Endothelial cell of umbilical vein (primary cell): ENCODE measurements around the gene MUTYH. TPM values are rescaled to one million over a fixed set of nuclear protein-coding genes. Genes with fewer than 3 reads are reported as not detected.

ENCODE experiments used
- BruUV-seq: library from RNA; stranded (reverse); fragments of 400-500 nt; replicated peaks from 2 replicates; lab custom pipeline; 2021; lab: Mats Ljungman, UMichigan
- CTCF ChIA-PET: fragments of 300-600, 350-600 bp; sonication (Branson Sonifier 250); formaldehyde crosslinking; loops from one replicate; lab custom pipeline; 2021; ENCODE audit warnings: antibody characterized with exemption, inconsistent platforms; lab: Charles Lee
- POLR2A ChIA-PET: fragments of 300-600, 350-600 bp; sonication (Branson Sonifier 250); formaldehyde crosslinking; loops from one replicate; lab custom pipeline; 2021; ENCODE audit warnings: antibody characterized with exemption, inconsistent platforms; lab: Charles Lee
- DNase-seq: peaks from one replicate; pipeline ENCODE4 v3.0.0-alpha.2; 2011; ENCODE audit warnings: low read depth, low spot score
- FAIRE-seq: peaks from 2 replicates; lab custom pipeline; 2011; peaks lifted over from hg19 to GRCh38; lab: Jason Lieb, UNC
- H2AFZ ChIP-seq: 2 replicates; pipeline ENCODE4 v1.6.0; 2012; ENCODE audit warnings: low read depth, low read length, control low read depth, inconsistent platforms
- H3K27ac ChIP-seq: 2 replicates; pipeline ENCODE4 v1.5.1; 2011; ENCODE audit warnings: low read depth, mild to moderate bottlenecking, control low read depth, low read length, moderate library complexity; ENCODE audit not compliant: insufficient read depth
- H3K27me3 ChIP-seq, 2 experiments: 2 replicates each; pipeline versions ENCODE4 v1.6.0 to v1.6.1; 2011; ENCODE audit warnings: low read length in 2 of 2, mixed read lengths in 1 of 2; ENCODE audit not compliant: control insufficient read depth in 2 of 2, insufficient read depth in 2 of 2
- H3K36me3 ChIP-seq, 2 experiments: 2 replicates in 1 of 2; 3 replicates in 1 of 2; pipeline ENCODE4 v1.5.1; 2011; ENCODE audit warnings: low read length in 2 of 2, mild to moderate bottlenecking in 1 of 2, moderate library complexity in 1 of 2; ENCODE audit not compliant: control insufficient read depth in 2 of 2, insufficient read depth in 2 of 2; ENCODE audit errors: extremely low read depth in 1 of 2
- H3K4me1 ChIP-seq: 3 replicates; pipeline ENCODE4 v1.5.1; 2011; ENCODE audit warnings: mild to moderate bottlenecking, low read length; ENCODE audit not compliant: control insufficient read depth, insufficient read depth; ENCODE audit errors: extremely low read depth
- H3K4me2 ChIP-seq: 2 replicates; pipeline ENCODE4 v1.6.1; 2011; ENCODE audit warnings: low read length, control low read depth, mixed read lengths; ENCODE audit not compliant: insufficient read depth
- H3K4me3 ChIP-seq, 3 experiments: fragments of 200-600 bp in 1 of 3; sonication (generic), shearing (Covaris generic) in 1 of 3; replicated peaks in 1 of 3; 2 replicates each; pipeline ENCODE4 v1.5.1; 2011 to 2016; ENCODE audit warnings: control low read depth in 3 of 3, low read length in 3 of 3, mild to moderate bottlenecking in 2 of 3, inconsistent platforms in 1 of 3, low read depth in 1 of 3, moderate library complexity in 1 of 3; ENCODE audit not compliant: insufficient read depth in 1 of 3
- H3K79me2 ChIP-seq: 2 replicates; pipeline ENCODE4 v1.6.0; 2012; ENCODE audit warnings: low read length, inconsistent platforms; ENCODE audit not compliant: control insufficient read depth, insufficient read depth
- H3K9ac ChIP-seq: replicated peaks from 2 replicates; pipeline ENCODE3; 2011; ENCODE audit warnings: low read length, control low read depth; ENCODE audit not compliant: insufficient read depth; ENCODE audit errors: extremely low read depth
- H3K9me1 ChIP-seq: replicated peaks from 3 replicates; pipeline ENCODE4 v1.6.0; 2011; ENCODE audit warnings: mild to moderate bottlenecking, low read length; ENCODE audit not compliant: control insufficient read depth, insufficient read depth; ENCODE audit errors: extremely low read depth
- H3K9me3 ChIP-seq: replicated peaks from 2 replicates; pipeline ENCODE4 v1.5.1; 2012; ENCODE audit warnings: low read length, inconsistent platforms; ENCODE audit not compliant: control insufficient read depth, insufficient read depth
- H4K20me1 ChIP-seq: replicated peaks from 2 replicates; pipeline ENCODE3; 2011; ENCODE audit warnings: mild to moderate bottlenecking, low read length; ENCODE audit not compliant: control insufficient read depth, insufficient read depth; ENCODE audit errors: extremely low read depth
- EZH2 ChIP-seq: IDR thresholded peaks from 2 replicates; pipeline ENCODE4 v1.6.1; 2012; ENCODE audit warnings: borderline replicate concordance, low read depth, mild to moderate bottlenecking, moderate library complexity, low read length, inconsistent platforms; ENCODE audit not compliant: severe bottlenecking
- FOS ChIP-seq: IDR thresholded peaks from 2 replicates; pipeline ENCODE4 v1.6.1; 2011; ENCODE audit warnings: mild to moderate bottlenecking, low read length, moderate library complexity, borderline replicate concordance; ENCODE audit not compliant: insufficient read depth
- GATA2 ChIP-seq: IDR thresholded peaks from 2 replicates; pipeline ENCODE4 v1.7.0; 2011; ENCODE audit warnings: low read depth, mild to moderate bottlenecking, moderate library complexity, mixed read lengths, low read length; ENCODE audit not compliant: insufficient read length, insufficient read depth
- JUN ChIP-seq: IDR thresholded peaks from 2 replicates; pipeline ENCODE4 v1.6.1; 2011; ENCODE audit warnings: borderline replicate concordance, low read depth; ENCODE audit not compliant: insufficient read length, insufficient read depth
- MYC ChIP-seq: IDR thresholded peaks from one replicate; pipeline ENCODE4 v1.6.1; 2011; ENCODE audit warnings: mild to moderate bottlenecking, low read depth, low read length
- POLR2A ChIP-seq: IDR thresholded peaks from 2 replicates; pipeline ENCODE4 v1.6.1; 2012; ENCODE audit warnings: low read depth, mild to moderate bottlenecking, control low read depth, low read length
- POLR2AphosphoS5 ChIP-seq: IDR thresholded peaks from 2 replicates; pipeline ENCODE4 v1.6.1; 2012; ENCODE audit warnings: low read depth, mild to moderate bottlenecking, control low read depth, low read length, moderate library complexity; ENCODE audit not compliant: insufficient read depth
- dilution Hi-C: fragments of 300-500 bp; cut with MboI; formaldehyde crosslinking; loops from one replicate; pipeline ENCODE4 v1.15.0; 2019; ENCODE audit warnings: low sequenced_read_pairs; ENCODE audit not compliant: extremely low pct_ligation_motif_present
- intact Hi-C: fragments of 100-400 bp; cut with micrococcal nuclease; formaldehyde crosslinking; loops from one replicate; pipeline ENCODE4 v1.10.0; 2022
- polyA plus RNA-seq, 4 experiments: library from polyadenylated mRNA; depleted of rRNA in 3 of 4; stranded (reverse) in 3 of 4; unstranded in 1 of 4; fragments of >200 nt; gene quantifications; 2 replicates each; pipeline versions ENCODE4 v1.2.1 to v1.2.3, GENCODE V29; 2011 to 2012; ENCODE audit warnings: missing spikeins in 1 of 4
- total RNA-seq: library from RNA; stranded (reverse); gene quantifications from 2 replicates; pipeline ENCODE4 v1.2.3, GENCODE V29; 2021
- TF ChIP-seq, protein P1 (sequence below): IDR thresholded peaks from 2 replicates; pipeline ENCODE4 v1.6.1; 2011; ENCODE audit not compliant: insufficient read depth, insufficient read length
- TF ChIP-seq, protein P2 (sequence below), 2 donors: IDR thresholded peaks; 1 replicate in 1 of 2; 2 replicates in 1 of 2; pipeline ENCODE4 v1.5.1; 2011; ENCODE audit warnings: low read length in 2 of 2, mild to moderate bottlenecking in 2 of 2, moderate library complexity in 2 of 2, control low read depth in 1 of 2, inconsistent platforms in 1 of 2, low read depth in 1 of 2; ENCODE audit not compliant: insufficient read depth in 1 of 2; ENCODE audit errors: extremely low read depth in 1 of 2

MUTYH gene
- total and polyA plus RNA-seq, 2 donors (not counting 3 experiments of a cell fraction or from before 2014, with no cell fraction given), result 12.3 to 16.6 TPM

GRCh38 chr1:45346473-45346872 lies 6.2 kb upstream of the MUTYH start:
- dilution Hi-C loops (no loop called here), intact Hi-C loops (no loop called here)
- H3K4me3 ChIP-seq, result no peak overlapping the region
- H4K20me1 ChIP-seq, result no peaks in the 10 kb centered on the region
- POLR2A ChIA-PET, result interaction anchor here (1.1 to 1.5 kb wide), 3 partner anchors 43 to 175 kb away, joined by 3 read pairs; partner anchors contain the start of gene PRDX1
- no peak for DNase-seq
- H3K27ac ChIP-seq, result no peak overlapping the region
- TF ChIP-seq POLR2AphosphoS5, result peak; percentile 5
- TF ChIP-seq, protein P1, sequence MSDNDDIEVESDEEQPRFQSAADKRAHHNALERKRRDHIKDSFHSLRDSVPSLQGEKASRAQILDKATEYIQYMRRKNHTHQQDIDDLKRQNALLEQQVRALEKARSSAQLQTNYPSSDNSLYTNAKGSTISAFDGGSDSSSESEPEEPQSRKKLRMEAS, result no peak
- H3K36me3 ChIP-seq, result peaks cover 8 to 11% of the 10 kb centered on the region in 2 experiments
- no peaks in the 10 kb centered on the region for H3K9me3 ChIP-seq
- no peak overlapping the region for H2AFZ ChIP-seq
- H3K4me1 ChIP-seq, result peaks cover 10% of the 10 kb centered on the region
- H3K4me2 ChIP-seq, result no peak overlapping the region
- H3K27me3 ChIP-seq, result no peaks in the 10 kb centered on the region
- peaks cover 12% of the 10 kb centered on the region for H3K79me2 ChIP-seq
- no TSS peak for BruUV-seq
- no peak for FAIRE-seq
- CTCF ChIA-PET, result interaction anchor here (1.0 to 1.1 kb wide), 2 partner anchors 9 to 43 kb away, joined by 3 read pairs; no protein-coding TSS in a partner anchor
- H3K9ac ChIP-seq, result no peak overlapping the region
- no peaks in the 10 kb centered on the region for H3K9me1 ChIP-seq

GRCh38 chr1:45345014-45345413 lies 4.8 kb upstream of the MUTYH start:
- TF ChIP-seq, protein P2, sequence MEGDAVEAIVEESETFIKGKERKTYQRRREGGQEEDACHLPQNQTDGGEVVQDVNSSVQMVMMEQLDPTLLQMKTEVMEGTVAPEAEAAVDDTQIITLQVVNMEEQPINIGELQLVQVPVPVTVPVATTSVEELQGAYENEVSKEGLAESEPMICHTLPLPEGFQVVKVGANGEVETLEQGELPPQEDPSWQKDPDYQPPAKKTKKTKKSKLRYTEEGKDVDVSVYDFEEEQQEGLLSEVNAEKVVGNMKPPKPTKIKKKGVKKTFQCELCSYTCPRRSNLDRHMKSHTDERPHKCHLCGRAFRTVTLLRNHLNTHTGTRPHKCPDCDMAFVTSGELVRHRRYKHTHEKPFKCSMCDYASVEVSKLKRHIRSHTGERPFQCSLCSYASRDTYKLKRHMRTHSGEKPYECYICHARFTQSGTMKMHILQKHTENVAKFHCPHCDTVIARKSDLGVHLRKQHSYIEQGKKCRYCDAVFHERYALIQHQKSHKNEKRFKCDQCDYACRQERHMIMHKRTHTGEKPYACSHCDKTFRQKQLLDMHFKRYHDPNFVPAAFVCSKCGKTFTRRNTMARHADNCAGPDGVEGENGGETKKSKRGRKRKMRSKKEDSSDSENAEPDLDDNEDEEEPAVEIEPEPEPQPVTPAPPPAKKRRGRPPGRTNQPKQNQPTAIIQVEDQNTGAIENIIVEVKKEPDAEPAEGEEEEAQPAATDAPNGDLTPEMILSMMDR (IDR thresholded peaks at IDR 0.05; ENCODE audit: extremely low read depth in 1 of 2, insufficient read depth in 1 of 2, low read depth in 1 of 2, low read length in 2 of 2), result no peak
- TF ChIP-seq EZH2 (no peak), MYC (no peak), FOS (no peak), POLR2AphosphoS5 (no peak), GATA2 (no peak), POLR2A (no peak), JUN (no peak)
- TF ChIP-seq, protein P1, result no peak
- no peak overlapping the region for H2AFZ ChIP-seq
- no peak overlapping the region for H3K9ac ChIP-seq
- POLR2A ChIA-PET, result no interaction called here
- peaks cover 20% of the 10 kb centered on the region for H3K4me1 ChIP-seq
- CTCF ChIA-PET, result interaction anchor here (1.1 to 1.9 kb wide), 3 partner anchors 15 to 330 kb away, joined by 3 to 5 read pairs (median 5); no protein-coding TSS in a partner anchor
- intact Hi-C loops (no loop called here), dilution Hi-C loops (no loop called here)
- BruUV-seq, result no TSS peak
- H3K27me3 ChIP-seq, result no peaks in the 10 kb centered on the region
- no peaks in the 10 kb centered on the region for H4K20me1 ChIP-seq
- no peaks in the 10 kb centered on the region for H3K9me1 ChIP-seq
- H3K4me2 ChIP-seq, result no peak overlapping the region
- H3K4me3 ChIP-seq, result no peak overlapping the region
- no peak for FAIRE-seq
- H3K9me3 ChIP-seq, result no peaks in the 10 kb centered on the region
- peaks cover 24% of the 10 kb centered on the region for H3K79me2 ChIP-seq
- H3K36me3 ChIP-seq, result peaks cover 8 to 11% of the 10 kb centered on the region in 2 experiments
- no peak overlapping the region for H3K27ac ChIP-seq
- DNase-seq, result no peak
